Choroid plexus epithelial cell (primary cell): ENCODE results near the gene CIB4.

Experiments
- DNase-seq: peaks from one replicate; pipeline ENCODE4 v3.0.0-alpha.2; 2010; ENCODE audit warnings: low read depth
- H3K4me3 ChIP-seq: 2 replicates; pipeline ENCODE4 v1.5.1; 2011; ENCODE audit warnings: low read depth, mild to moderate bottlenecking, control low read depth, low read length, moderate library complexity
- TF ChIP-seq, protein P1 (sequence below): conservative IDR thresholded peaks from 2 replicates; pipeline ENCODE4 v1.5.1; 2011; ENCODE audit warnings: low read depth, mild to moderate bottlenecking, control low read depth, inconsistent platforms, low read length, moderate library complexity

Gene CIB4

DNA sequence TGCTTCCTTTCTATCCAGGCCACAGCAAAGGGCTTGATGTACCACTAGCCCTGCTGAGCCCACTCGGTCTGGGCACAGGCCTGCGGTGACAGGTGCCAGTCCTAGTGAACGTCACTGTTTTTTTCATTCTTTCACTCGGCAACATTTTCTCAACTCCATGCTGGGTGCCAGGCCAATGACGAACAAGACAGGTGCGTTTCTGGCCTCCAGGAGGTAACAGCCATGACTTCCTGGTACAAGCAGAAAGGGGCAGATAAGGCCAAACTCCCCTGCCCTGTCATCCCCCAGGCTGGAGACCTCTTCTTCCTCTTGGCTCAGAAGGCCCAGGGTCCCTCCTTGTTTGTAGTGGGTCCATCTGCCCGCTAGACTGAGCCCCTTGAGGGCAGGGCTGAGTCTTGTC is 107.5 kb downstream of the CIB4 start:
- DNase-seq, result no peak
- TF ChIP-seq, protein P1, sequence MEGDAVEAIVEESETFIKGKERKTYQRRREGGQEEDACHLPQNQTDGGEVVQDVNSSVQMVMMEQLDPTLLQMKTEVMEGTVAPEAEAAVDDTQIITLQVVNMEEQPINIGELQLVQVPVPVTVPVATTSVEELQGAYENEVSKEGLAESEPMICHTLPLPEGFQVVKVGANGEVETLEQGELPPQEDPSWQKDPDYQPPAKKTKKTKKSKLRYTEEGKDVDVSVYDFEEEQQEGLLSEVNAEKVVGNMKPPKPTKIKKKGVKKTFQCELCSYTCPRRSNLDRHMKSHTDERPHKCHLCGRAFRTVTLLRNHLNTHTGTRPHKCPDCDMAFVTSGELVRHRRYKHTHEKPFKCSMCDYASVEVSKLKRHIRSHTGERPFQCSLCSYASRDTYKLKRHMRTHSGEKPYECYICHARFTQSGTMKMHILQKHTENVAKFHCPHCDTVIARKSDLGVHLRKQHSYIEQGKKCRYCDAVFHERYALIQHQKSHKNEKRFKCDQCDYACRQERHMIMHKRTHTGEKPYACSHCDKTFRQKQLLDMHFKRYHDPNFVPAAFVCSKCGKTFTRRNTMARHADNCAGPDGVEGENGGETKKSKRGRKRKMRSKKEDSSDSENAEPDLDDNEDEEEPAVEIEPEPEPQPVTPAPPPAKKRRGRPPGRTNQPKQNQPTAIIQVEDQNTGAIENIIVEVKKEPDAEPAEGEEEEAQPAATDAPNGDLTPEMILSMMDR, result no peak
- no peak overlapping the region for H3K4me3 ChIP-seq

DNA sequence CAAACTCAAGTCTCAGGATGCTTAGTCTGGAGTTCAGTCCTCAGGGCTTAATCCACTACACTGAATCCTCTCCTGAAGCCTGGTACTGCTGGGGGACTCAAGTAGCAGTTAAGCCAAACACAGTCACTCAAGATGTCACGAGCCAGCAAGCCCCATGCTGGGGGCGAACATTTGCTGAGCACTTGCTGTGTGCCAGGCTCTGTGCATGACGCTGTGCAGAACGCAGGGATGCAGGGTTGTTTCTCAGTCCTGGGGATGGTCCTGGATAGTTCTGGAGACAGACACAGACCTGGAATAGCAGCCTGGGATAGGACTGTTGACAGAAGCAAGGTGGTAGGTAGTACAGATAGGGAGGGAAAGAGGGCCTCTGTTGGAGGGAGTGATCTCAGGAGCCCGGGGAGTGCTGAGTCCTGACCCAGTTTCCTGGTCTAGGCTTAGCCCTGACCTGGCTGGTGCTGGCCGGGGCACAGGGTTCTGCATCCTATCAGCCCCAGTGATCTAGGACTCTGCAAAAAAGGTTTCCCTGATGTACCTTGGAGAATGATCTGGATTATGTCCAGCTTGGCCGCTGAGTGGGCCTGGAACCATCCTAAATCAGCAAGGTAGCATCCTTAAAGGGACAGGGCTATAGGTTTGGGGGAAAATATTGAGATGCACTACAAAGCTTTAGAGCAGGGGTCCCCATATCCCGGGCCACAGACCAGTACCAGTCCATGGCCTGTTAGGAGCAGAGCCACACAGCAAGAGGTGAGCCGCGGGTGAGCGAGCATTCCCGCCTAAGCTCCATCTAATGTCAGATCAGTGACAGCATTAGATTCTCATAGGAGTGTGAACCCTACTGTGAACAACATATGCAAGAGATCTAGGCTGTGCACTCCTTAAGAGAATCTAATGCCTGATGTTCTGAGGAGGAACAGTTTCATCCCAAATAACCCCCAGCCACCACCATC is 108.6 kb downstream of the CIB4 start:
- H3K4me3 ChIP-seq, result no peak overlapping the region
- DNase-seq, result no peak
- TF ChIP-seq, protein P1, result no peak
